Keratinocyte (primary cell): ENCODE measurements around the gene DMGDH. TPM values are rescaled to one million over a fixed set of nuclear protein-coding genes. Genes with fewer than 3 reads are reported as not detected.
A peak's percentile ranks its signal among the peaks of the same experiment; 100 is the strongest.

Source experiments
- DNase-seq: peaks from one replicate; pipeline ENCODE4 v3.0.0-alpha.2; 2011; ENCODE audit warnings: low read depth, missing footprints, low spot score
- FAIRE-seq: peaks from 2 replicates; lab custom pipeline; 2011; peaks lifted over from hg19 to GRCh38; lab: Jason Lieb, UNC
- H2AFZ ChIP-seq: 2 replicates; pipeline ENCODE4 v1.6.0; 2012; ENCODE audit warnings: low read length, control low read depth, inconsistent platforms; ENCODE audit not compliant: control insufficient read depth
- H3K27ac ChIP-seq: 2 replicates; pipeline ENCODE4 v1.5.1; 2011; ENCODE audit warnings: low read length; ENCODE audit not compliant: control insufficient read depth, insufficient read depth
- H3K27me3 ChIP-seq: 3 replicates; pipeline ENCODE4 v1.6.0; 2011; ENCODE audit warnings: low read length; ENCODE audit not compliant: control insufficient read depth, insufficient read depth; ENCODE audit errors: extremely low read depth
- H3K36me3 ChIP-seq, 2 experiments: 2 replicates in 1 of 2; 3 replicates in 1 of 2; pipeline ENCODE4 v1.5.1; 2011; ENCODE audit warnings: low read length in 2 of 2, mild to moderate bottlenecking in 1 of 2; ENCODE audit not compliant: control insufficient read depth in 2 of 2, insufficient read depth in 2 of 2; ENCODE audit errors: extremely low read depth in 1 of 2
- H3K4me1 ChIP-seq: 3 replicates; pipeline ENCODE4 v1.5.1; 2011; ENCODE audit warnings: low read length; ENCODE audit not compliant: control insufficient read depth, insufficient read depth; ENCODE audit errors: extremely low read depth
- H3K4me2 ChIP-seq: 3 replicates; pipeline ENCODE4 v1.6.0; 2011; ENCODE audit warnings: low read depth, low read length; ENCODE audit not compliant: control insufficient read depth, insufficient read depth; ENCODE audit errors: extremely low read depth
- H3K4me3 ChIP-seq, 3 experiments: fragments of 200-600 bp in 1 of 3; sonication (generic) in 1 of 3; 2 replicates in 2 of 3; 3 replicates in 1 of 3; pipeline ENCODE4 v1.5.1; 2011 to 2016; ENCODE audit warnings: low read length in 3 of 3, mild to moderate bottlenecking in 3 of 3, control low read depth in 2 of 3, inconsistent platforms in 1 of 3, low read depth in 1 of 3, mixed read lengths in 1 of 3, mixed run types in 1 of 3, moderate library complexity in 1 of 3; ENCODE audit not compliant: control insufficient read depth in 2 of 3, insufficient read depth in 2 of 3; ENCODE audit errors: extremely low read depth in 1 of 3
- H3K79me2 ChIP-seq: 2 replicates; pipeline ENCODE4 v1.6.0; 2012; ENCODE audit warnings: low read length; ENCODE audit not compliant: control insufficient read depth, insufficient read depth
- H3K9ac ChIP-seq: 3 replicates; pipeline ENCODE4 v1.6.0; 2011; ENCODE audit warnings: low read length; ENCODE audit not compliant: control insufficient read depth, insufficient read depth; ENCODE audit errors: extremely low read depth
- H3K9me1 ChIP-seq: 3 replicates; pipeline ENCODE4 v1.6.0; 2011; ENCODE audit warnings: low read length; ENCODE audit not compliant: control insufficient read depth, insufficient read depth; ENCODE audit errors: extremely low read depth
- H3K9me3 ChIP-seq: 2 replicates; pipeline ENCODE4 v1.5.1; 2012; ENCODE audit warnings: low read depth, low read length; ENCODE audit not compliant: control insufficient read depth
- H4K20me1 ChIP-seq: 3 replicates; pipeline ENCODE4 v1.6.0; 2011; ENCODE audit warnings: low read length; ENCODE audit not compliant: control insufficient read depth, insufficient read depth; ENCODE audit errors: extremely low read depth
- EZH2 ChIP-seq: IDR thresholded peaks from one replicate; pipeline ENCODE4 v1.6.1; 2012; ENCODE audit warnings: inconsistent platforms, mild to moderate bottlenecking, low read length, moderate library complexity
- dilution Hi-C: fragments of 300-500 bp; cut with MboI; formaldehyde crosslinking; loops from one replicate; pipeline ENCODE4 v1.7.0; 2020; ENCODE audit warnings: low sequenced_read_pairs; ENCODE audit not compliant: extremely low pct_ligation_motif_present
- polyA plus RNA-seq, 5 experiments: library from polyadenylated mRNA; depleted of rRNA in 3 of 5; stranded (reverse) in 3 of 5; stranded (forward) in 1 of 5; unstranded in 1 of 5; fragments of >200 nt; gene quantifications; 1 replicate in 1 of 5; 2 replicates in 3 of 5; 3 replicates in 1 of 5; pipeline versions ENCODE4 v1.2.1 to v1.2.3, GENCODE V29; 2011 to 2012; ENCODE audit warnings: missing spikeins in 2 of 5, low read depth in 1 of 5, low replicate concordance in 1 of 5
- TF ChIP-seq, protein P1 (sequence below), 3 experiments: IDR thresholded peaks in 1 of 3; conservative IDR thresholded peaks in 1 of 3; optimal IDR thresholded peaks in 1 of 3; 2 replicates in 2 of 3; 3 replicates in 1 of 3; pipeline versions ENCODE3 to v1.5.1; 2011; ENCODE audit warnings: low read length in 3 of 3, mild to moderate bottlenecking in 3 of 3, moderate library complexity in 2 of 3, control low read depth in 1 of 3, inconsistent platforms in 1 of 3; ENCODE audit not compliant: insufficient read depth in 2 of 3; ENCODE audit errors: extremely low read depth in 1 of 3

The DMGDH gene
- polyA plus RNA-seq, 1 donor (not counting 4 experiments of a cell fraction or from before 2014, with no cell fraction given): 0.20 TPM

DNA sequence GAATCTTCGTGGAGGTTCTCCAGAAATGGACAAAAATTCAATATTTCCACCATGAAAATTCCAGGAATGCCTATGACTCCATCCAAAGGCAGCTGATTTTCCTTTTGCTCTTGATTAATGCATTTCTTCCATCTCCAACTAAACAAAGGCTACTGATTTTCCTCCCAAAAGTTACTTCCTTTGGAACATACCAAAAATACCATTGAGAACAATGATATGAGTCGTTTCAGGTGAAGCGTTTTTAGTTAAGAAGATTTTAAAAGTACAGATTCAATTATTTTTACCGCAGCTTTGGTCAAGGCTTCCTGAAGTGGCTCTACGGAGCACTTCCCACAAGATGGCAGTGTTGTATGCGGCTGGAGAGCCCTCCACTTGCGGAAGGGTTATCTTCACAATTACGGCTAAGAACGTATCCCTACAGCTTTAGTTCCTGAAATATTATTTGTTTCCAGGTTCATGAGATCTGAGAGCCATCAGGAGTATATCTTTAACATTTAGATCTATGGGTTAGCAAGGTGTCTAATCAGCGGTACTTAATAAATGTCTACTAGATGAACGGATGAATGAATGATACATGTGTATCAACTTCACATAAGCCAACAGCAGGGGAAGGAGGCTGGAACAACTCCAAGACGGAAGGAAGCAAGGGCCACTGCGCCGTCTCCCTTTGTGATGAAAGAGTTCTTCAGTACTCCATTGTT, 48.5 kb downstream of the DMGDH start:
- FAIRE-seq: peak; percentile 84
- H3K4me3 ChIP-seq: no peak overlapping the region
- no peak for TF ChIP-seq EZH2
- TF ChIP-seq, protein P1, sequence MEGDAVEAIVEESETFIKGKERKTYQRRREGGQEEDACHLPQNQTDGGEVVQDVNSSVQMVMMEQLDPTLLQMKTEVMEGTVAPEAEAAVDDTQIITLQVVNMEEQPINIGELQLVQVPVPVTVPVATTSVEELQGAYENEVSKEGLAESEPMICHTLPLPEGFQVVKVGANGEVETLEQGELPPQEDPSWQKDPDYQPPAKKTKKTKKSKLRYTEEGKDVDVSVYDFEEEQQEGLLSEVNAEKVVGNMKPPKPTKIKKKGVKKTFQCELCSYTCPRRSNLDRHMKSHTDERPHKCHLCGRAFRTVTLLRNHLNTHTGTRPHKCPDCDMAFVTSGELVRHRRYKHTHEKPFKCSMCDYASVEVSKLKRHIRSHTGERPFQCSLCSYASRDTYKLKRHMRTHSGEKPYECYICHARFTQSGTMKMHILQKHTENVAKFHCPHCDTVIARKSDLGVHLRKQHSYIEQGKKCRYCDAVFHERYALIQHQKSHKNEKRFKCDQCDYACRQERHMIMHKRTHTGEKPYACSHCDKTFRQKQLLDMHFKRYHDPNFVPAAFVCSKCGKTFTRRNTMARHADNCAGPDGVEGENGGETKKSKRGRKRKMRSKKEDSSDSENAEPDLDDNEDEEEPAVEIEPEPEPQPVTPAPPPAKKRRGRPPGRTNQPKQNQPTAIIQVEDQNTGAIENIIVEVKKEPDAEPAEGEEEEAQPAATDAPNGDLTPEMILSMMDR (optimal IDR thresholded peaks at IDR 0.05 in 1 of 3, IDR thresholded peaks at IDR 0.05 in 1 of 3, conservative IDR thresholded peaks at IDR 0.05 in 1 of 3; ENCODE audit: extremely low read depth in 1 of 3, insufficient read depth in 2 of 3, low read length in 3 of 3): peak; percentile 83 to 84 (median 83)

DNA sequence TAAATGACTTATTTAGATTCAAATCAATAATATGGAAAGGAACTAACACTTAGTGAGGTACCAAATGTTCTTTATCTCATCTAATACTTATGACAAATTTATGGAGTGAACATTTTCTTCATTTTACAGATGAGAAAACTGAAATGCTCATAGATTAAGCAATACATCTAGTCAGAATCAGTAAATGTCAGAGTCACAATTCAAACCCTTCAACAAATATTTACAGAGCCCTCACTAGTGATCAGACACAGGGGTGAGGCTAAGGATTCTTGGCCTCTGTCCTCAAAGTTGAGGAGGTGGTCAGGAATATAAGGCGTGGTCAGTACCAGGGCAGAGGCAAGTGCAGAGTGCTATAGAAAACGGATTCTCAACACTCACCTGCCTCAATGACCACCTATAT, 54.8 kb downstream of the DMGDH start:
- no peak overlapping the region for H3K4me2 ChIP-seq
- H4K20me1 ChIP-seq: no peaks in the 10 kb centered on the region
- no peaks in the 10 kb centered on the region for H3K36me3 ChIP-seq
- no peak overlapping the region for H2AFZ ChIP-seq
- FAIRE-seq (no peak), DNase-seq (no peak)
- peaks cover 5% of the 10 kb centered on the region for H3K27me3 ChIP-seq
- no peaks in the 10 kb centered on the region for H3K9me1 ChIP-seq
- no peaks in the 10 kb centered on the region for H3K4me1 ChIP-seq
- no peak overlapping the region for H3K4me3 ChIP-seq
- dilution Hi-C loops: no loop called here
- no peak overlapping the region for H3K27ac ChIP-seq
- H3K79me2 ChIP-seq: no peaks in the 10 kb centered on the region
- TF ChIP-seq, protein P1 (optimal IDR thresholded peaks at IDR 0.05 in 1 of 3, IDR thresholded peaks at IDR 0.05 in 1 of 3, conservative IDR thresholded peaks at IDR 0.05 in 1 of 3; ENCODE audit: extremely low read depth in 1 of 3, insufficient read depth in 2 of 3, low read length in 3 of 3): no peak
- no peak for TF ChIP-seq EZH2
- H3K9ac ChIP-seq: no peak overlapping the region
- H3K9me3 ChIP-seq: no peaks in the 10 kb centered on the region

More for the DNA sequence above, 48.5 kb downstream of the DMGDH start:
- dilution Hi-C loops: no loop called here
- peak overlapping the region; percentile 38 for H2AFZ ChIP-seq
- no peak overlapping the region for H3K9ac ChIP-seq
- H3K36me3 ChIP-seq: no peaks in the 10 kb centered on the region
- H3K79me2 ChIP-seq: no peaks in the 10 kb centered on the region
- peaks cover 4% of the 10 kb centered on the region for H3K4me1 ChIP-seq
- no peak overlapping the region for H3K27ac ChIP-seq
- H3K9me1 ChIP-seq: no peaks in the 10 kb centered on the region
- no peaks in the 10 kb centered on the region for H4K20me1 ChIP-seq
- H3K9me3 ChIP-seq: no peaks in the 10 kb centered on the region
- DNase-seq: no peak
- peaks cover 3% of the 10 kb centered on the region for H3K27me3 ChIP-seq
- peak overlapping the region; percentile 55 for H3K4me2 ChIP-seq
